Activated CD8-positive, alpha-beta memory T cell treated with anti-CD3 and anti-CD28 coated beads, Interleukin-2, amount 50 U/mL, for 4 hours (primary cell): ENCODE data around the gene FUNDC2.
A peak's percentile ranks its signal among the peaks of the same experiment; 100 is the strongest.

Experiments used
- DNase-seq: peaks from one replicate; pipeline ENCODE4 v3.0.0-alpha.2; 2020

FUNDC2 gene

GRCh38 chrX:155070975-155071693 is 44.5 kb downstream of the FUNDC2 start, which contains the start of the genes BRCC3, CMC4 and MTCP1:
Gene BRCC3 (plus strand): TSS chrX:155071508. CDS start chrX:155071528, 20 bp downstream.
Gene CMC4 (minus strand): TSS chrX:155071136. CDS start chrX:155064023, 7,113 bp downstream.
Gene MTCP1 (minus strand): TSS chrX:155071136. CDS start chrX:155066010, 5,126 bp downstream.
- peak; percentile 67 for DNase-seq

DNA sequence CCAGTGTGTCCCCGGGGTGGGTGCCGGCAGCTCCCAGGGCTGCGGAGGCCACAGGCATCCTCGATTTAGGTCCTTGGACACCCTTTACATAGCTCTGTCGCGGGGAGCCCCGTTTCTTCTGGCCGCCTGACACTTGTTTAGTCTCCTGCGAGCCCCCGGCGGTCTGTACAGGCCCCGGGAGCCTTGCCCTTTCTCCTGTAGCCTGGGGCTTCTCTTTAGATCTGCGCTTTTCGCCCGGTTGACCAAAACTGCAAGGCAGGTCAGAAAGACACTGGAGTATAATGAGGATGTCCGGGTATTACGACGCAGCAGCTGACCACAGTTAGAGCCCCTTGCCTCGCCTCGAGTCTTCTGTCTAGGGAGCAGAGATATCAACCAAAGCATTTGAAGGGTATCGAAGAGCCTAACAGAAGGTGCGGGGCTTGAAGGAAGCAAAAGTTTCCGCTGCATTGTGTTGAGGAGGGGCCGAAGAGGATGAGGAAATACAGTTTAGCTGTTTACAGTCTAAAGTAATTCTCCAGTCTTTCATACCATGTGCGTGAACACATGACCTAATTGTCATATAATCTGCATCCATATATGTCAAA is 45.1 kb downstream of the FUNDC2 start:
- DNase-seq = no peak

- peak; percentile 46 for DNase-seq
Observed at GRCh38 chrX:155086202-155086840, 59.7 kb downstream of the FUNDC2 start.

DNA sequence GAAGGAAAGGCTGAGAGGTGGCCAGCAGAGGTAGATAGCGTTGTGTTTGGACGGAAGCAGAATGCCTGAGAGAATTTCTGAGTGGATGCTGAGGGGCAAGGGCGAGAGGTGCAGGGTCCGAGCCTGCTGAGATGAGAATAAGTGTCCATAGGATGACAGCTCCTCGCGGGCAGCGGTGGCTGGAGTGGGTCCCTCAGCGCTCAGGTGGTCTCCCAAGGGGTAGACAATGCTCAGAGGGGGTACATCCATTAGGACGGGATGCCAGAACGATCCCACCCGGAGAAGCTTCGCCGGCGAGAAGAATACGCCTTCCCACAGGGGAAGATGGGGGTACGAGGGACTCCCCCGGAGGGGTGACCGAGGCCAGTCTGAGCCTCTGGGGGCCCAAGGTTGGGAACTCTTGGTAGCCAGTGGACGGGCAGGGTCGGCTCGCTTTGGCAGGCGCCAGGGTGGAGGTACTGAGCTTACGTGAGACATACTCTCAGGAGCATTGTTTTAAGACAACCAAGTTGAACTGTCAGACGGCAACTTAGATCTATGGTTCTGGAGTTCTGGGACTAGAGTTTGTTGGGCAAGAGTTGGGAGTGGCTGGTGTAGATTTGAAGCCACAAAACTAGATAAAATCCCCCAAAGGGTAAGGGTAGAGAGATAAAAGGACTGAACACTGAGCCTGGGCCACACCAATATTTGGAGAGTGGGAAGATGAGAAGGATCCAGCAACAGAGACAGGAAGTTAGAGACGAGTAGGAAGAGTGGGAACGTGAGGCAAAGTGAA is 60.5 kb downstream of the FUNDC2 start:
- DNase-seq = no peak

DNA sequence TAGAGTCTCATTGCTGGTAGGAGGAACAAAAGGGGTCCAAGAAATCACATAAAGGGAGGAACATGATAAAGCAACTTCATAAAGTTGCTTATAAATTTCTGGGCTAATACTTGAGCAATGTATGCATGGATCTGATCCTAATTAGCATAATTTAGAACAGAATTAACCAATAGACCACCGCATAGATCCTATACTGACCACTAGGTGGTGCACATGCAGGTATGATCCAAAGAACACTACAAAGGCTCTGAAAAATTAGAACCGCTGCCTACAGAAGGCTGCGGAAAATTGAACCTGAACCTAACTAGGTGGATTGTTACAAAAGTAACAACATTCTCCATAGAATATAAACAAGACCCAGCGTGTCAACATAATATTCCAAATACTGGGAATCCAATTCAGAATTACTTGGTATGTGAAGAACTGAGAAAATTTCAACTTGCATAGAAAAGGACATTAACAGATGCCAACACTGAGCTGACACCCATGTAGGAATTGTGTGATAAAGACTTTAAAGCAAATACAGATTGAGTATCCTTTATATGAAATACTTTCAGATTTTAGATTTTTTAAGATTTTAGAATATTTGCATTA is 67.9 kb downstream of the FUNDC2 start:
- peak; percentile 19 for DNase-seq

DNA sequence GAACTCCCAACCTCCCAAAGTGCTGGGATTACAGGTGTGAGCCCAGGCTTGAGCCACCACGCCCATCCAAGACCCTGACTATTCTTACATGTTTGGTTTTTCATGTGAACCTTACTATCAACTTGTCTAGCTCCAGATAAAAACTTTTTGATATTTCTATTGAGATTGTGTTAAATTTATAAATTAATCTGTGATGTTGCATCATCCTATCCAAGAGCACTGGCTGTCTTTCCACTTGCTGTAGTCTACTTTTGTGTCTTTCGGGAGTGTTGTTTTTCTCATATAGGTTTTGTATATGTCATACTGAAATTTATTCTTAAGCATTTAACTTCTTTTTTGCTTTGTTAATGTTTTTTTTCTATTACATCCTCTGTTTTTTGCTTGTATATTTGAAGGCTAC is 79.3 kb downstream of the FUNDC2 start:
- DNase-seq = no peak

DNA sequence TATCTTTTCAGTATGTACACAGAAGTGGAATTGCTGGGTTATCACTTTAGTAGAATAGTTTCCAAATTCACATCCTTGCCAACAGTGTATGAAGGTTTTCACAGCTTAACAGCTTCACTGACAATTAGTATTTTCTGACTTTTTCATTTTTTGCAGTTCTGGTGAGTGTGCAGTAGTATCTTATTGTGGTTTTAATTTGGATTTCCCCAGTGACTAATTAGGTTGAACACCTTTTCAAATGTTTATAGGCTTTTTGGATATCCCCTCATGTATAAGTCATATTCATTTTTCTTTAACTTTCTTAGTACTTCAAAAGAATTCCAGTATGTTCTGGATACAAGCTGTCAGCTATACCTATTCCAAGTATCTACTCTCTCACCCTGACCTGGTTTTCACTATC is 81.8 kb downstream of the FUNDC2 start:
- DNase-seq = no peak
